Measurements from ENCODE around the gene SHISA9.

SHISA9 gene

GRCh38 chr16:13049688-13050087 lies 148.3 kb downstream of the SHISA9 start:
- no peak for TF ChIP-seq CTCF (IDR thresholded peaks at IDR 0.05; ENCODE audit: low read length)
- TF ChIP-seq EZH2 (IDR thresholded peaks at IDR 0.05; ENCODE audit: borderline replicate concordance, low read length) = no peak
- Histone ChIP-seq H3K79me2 (ENCODE audit: insufficient read depth, low read length) (no peaks in the 10 kb centered on the region), H4K20me1 (ENCODE audit: insufficient read depth, low read length) (no peaks in the 10 kb centered on the region), H3K4me1 (ENCODE audit: insufficient read depth, low read length, severe bottlenecking) (no peaks in the 10 kb centered on the region), H3K4me3 (ENCODE audit: low read depth, low read length, poor library complexity, severe bottlenecking) (no peak overlapping the region), H3K4me2 (ENCODE audit: low read length) (no peak overlapping the region), H3F3A (ENCODE audit: insufficient read depth, low read length) (no peaks in the 10 kb centered on the region), H3K27me3 (ENCODE audit: insufficient read depth, low read length) (no peaks in the 10 kb centered on the region), H3K9ac (ENCODE audit: low read length) (no peak overlapping the region), H3K36me3 (ENCODE audit: insufficient read depth, low read length) (no peaks in the 10 kb centered on the region), H3K9me2 (ENCODE audit: low read depth, low read length) (no peaks in the 10 kb centered on the region), H3K27ac (ENCODE audit: low read depth, low read length, poor library complexity, severe bottlenecking) (no peak overlapping the region), H3K9me3 (ENCODE audit: low read length) (no peaks in the 10 kb centered on the region), H2AFZ (ENCODE audit: low read length) (no peak overlapping the region)

GRCh38 chr16:13052431-13052830 lies 151.0 kb downstream of the SHISA9 start:
- H3K27ac ChIP-seq (ENCODE audit: low read depth, low read length, poor library complexity, severe bottlenecking) = no peak overlapping the region
- no peaks in the 10 kb centered on the region for H3F3A ChIP-seq (ENCODE audit: insufficient read depth, low read length)
- no peaks in the 10 kb centered on the region for H3K79me2 ChIP-seq (ENCODE audit: insufficient read depth, low read length)
- no peaks in the 10 kb centered on the region for H3K27me3 ChIP-seq (ENCODE audit: insufficient read depth, low read length)
- no peak overlapping the region for H3K4me3 ChIP-seq (ENCODE audit: low read depth, low read length, poor library complexity, severe bottlenecking)
- TF ChIP-seq EZH2 (IDR thresholded peaks at IDR 0.05; ENCODE audit: borderline replicate concordance, low read length) = no peak
- no peak for TF ChIP-seq CTCF (IDR thresholded peaks at IDR 0.05; ENCODE audit: low read length)
- no peaks in the 10 kb centered on the region for H4K20me1 ChIP-seq (ENCODE audit: insufficient read depth, low read length)
- H3K9me3 ChIP-seq (ENCODE audit: low read length) = no peaks in the 10 kb centered on the region
- no peak overlapping the region for H3K4me2 ChIP-seq (ENCODE audit: low read length)
- no peaks in the 10 kb centered on the region for H3K4me1 ChIP-seq (ENCODE audit: insufficient read depth, low read length, severe bottlenecking)
- H2AFZ ChIP-seq (ENCODE audit: low read length) = no peak overlapping the region
- no peaks in the 10 kb centered on the region for H3K36me3 ChIP-seq (ENCODE audit: insufficient read depth, low read length)
- H3K9ac ChIP-seq (ENCODE audit: low read length) = no peak overlapping the region
- H3K9me2 ChIP-seq (ENCODE audit: low read depth, low read length) = no peaks in the 10 kb centered on the region

- no peaks in the 10 kb centered on the region for H3K79me2 ChIP-seq (ENCODE audit: insufficient read depth, low read length)
- H3K9ac ChIP-seq (ENCODE audit: low read length) = no peak overlapping the region
- H3K9me2 ChIP-seq (ENCODE audit: low read depth, low read length) = no peaks in the 10 kb centered on the region
- no peak overlapping the region for H2AFZ ChIP-seq (ENCODE audit: low read length)
- no peak overlapping the region for H3K4me2 ChIP-seq (ENCODE audit: low read length)
- H3K4me3 ChIP-seq (ENCODE audit: low read depth, low read length, poor library complexity, severe bottlenecking) = no peak overlapping the region
- no peaks in the 10 kb centered on the region for H3K4me1 ChIP-seq (ENCODE audit: insufficient read depth, low read length, severe bottlenecking)
- TF ChIP-seq CTCF (IDR thresholded peaks at IDR 0.05; ENCODE audit: low read length) (no peak), EZH2 (IDR thresholded peaks at IDR 0.05; ENCODE audit: borderline replicate concordance, low read length) (no peak)
- no peaks in the 10 kb centered on the region for H3K36me3 ChIP-seq (ENCODE audit: insufficient read depth, low read length)
- H3K27ac ChIP-seq (ENCODE audit: low read depth, low read length, poor library complexity, severe bottlenecking) = no peak overlapping the region
- H4K20me1 ChIP-seq (ENCODE audit: insufficient read depth, low read length) = no peaks in the 10 kb centered on the region
- H3K9me3 ChIP-seq (ENCODE audit: low read length) = no peaks in the 10 kb centered on the region
- H3F3A ChIP-seq (ENCODE audit: insufficient read depth, low read length) = no peaks in the 10 kb centered on the region
- H3K27me3 ChIP-seq (ENCODE audit: insufficient read depth, low read length) = no peaks in the 10 kb centered on the region
Observed at GRCh38 chr16:13055480-13055879, 154.1 kb downstream of the SHISA9 start.

Data from OCI-LY1 (cell line).